ENCODE data around the gene AK2.

GRCh38 chr1:33080373-33080772 lies 43.7 kb upstream of the AK2 start:
- TF ChIP-seq CTCF (IDR thresholded peaks at IDR 0.05) (no peak), POLR2A (IDR thresholded peaks at IDR 0.05) (no peak)

Measured in adrenal gland (tissue), 5 donors.